Kidney (tissue), 14 donors: ENCODE data around the gene CPA5. TPM values are rescaled to one million over a fixed set of nuclear protein-coding genes. Genes with fewer than 3 reads are reported as not detected.

Experiments used
- DNase-seq, 5 donors: peaks; one replicate each; pipeline ENCODE4 v3.0.0-alpha.2; 2013 to 2020
- FAIRE-seq: peaks from 2 replicates; lab custom pipeline; 2012; peaks lifted over from hg19 to GRCh38; lab: Jason Lieb, UNC
- H3K27ac ChIP-seq, 2 donors: one replicate each; pipeline ENCODE4 v1.7.0; 2013; ENCODE audit warnings: low read depth in 2 of 2, low read length in 2 of 2, inconsistent platforms in 1 of 2
- H3K27me3 ChIP-seq: one replicate; pipeline ENCODE4 v1.7.1; 2013; ENCODE audit warnings: low read length, inconsistent platforms; ENCODE audit not compliant: control insufficient read depth, insufficient read depth
- H3K36me3 ChIP-seq, 3 donors: one replicate each; pipeline versions ENCODE4 v1.7.0 to v1.7.1; 2013; ENCODE audit warnings: low read length in 3 of 3, control low read depth in 1 of 3, inconsistent platforms in 1 of 3; ENCODE audit not compliant: insufficient read depth in 3 of 3, control insufficient read depth in 2 of 3
- H3K4me1 ChIP-seq, 3 donors: one replicate each; pipeline versions ENCODE4 v1.7.0 to v1.7.1; 2013; ENCODE audit warnings: low read length in 3 of 3, inconsistent platforms in 1 of 3, low read depth in 1 of 3; ENCODE audit not compliant: control insufficient read depth in 2 of 3, insufficient read depth in 2 of 3
- H3K4me3 ChIP-seq, 3 donors: one replicate each; pipeline versions ENCODE4 v1.7.0 to v1.8.1; 2013; ENCODE audit warnings: low read length in 3 of 3, control low read depth in 1 of 3, inconsistent platforms in 1 of 3
- H3K9ac ChIP-seq, 3 donors: one replicate each; pipeline versions ENCODE4 v1.7.0 to v1.7.1; 2013; ENCODE audit warnings: low read length in 3 of 3, control low read depth in 1 of 3, inconsistent platforms in 1 of 3
- H3K9me3 ChIP-seq, 3 donors: one replicate each; pipeline versions ENCODE4 v1.7.0 to v1.7.1; 2013; ENCODE audit warnings: low read length in 3 of 3, control low read depth in 1 of 3, inconsistent platforms in 1 of 3; ENCODE audit not compliant: control insufficient read depth in 2 of 3, insufficient read depth in 1 of 3
- CTCF ChIP-seq: IDR thresholded peaks from 3 replicates; pipeline ENCODE4 v1.5.1; 2012; ENCODE audit warnings: mild to moderate bottlenecking, moderate library complexity, borderline replicate concordance; ENCODE audit not compliant: insufficient read depth; ENCODE audit errors: extremely low read depth
- intact Hi-C: fragments of 100-400 bp; cut with DNase I; formaldehyde crosslinking; loops from one replicate; pipeline ENCODE4 v1.11.1; 2022
- polyA plus RNA-seq: library from polyadenylated mRNA; stranded (reverse); fragments of 350-450 nt; fragmentation: Illumina TruSeq; extraction: RNeasy Lipid Tissue Mini Kit (QIAGEN cat#74804); gene quantifications from one replicate; pipeline ENCODE4 v1.2.3, GENCODE V29; 2014; ENCODE audit warnings: low read depth, low replicate concordance; ENCODE audit not compliant: insufficient read depth
- total RNA-seq: library from RNA; stranded (reverse); fragmentation: NEBNext Ultra II Directional; extraction: Animal tissue kit (Norgen Biotek cat#: 25700); gene quantifications from one replicate; pipeline ENCODE4 v1.2.1, GENCODE V29; 2021
- donor health status: control.
- donor health status: control.
- donor health status: control.
- donor health status: control.
- donor health status: control.
- donor health status: DM: yes; HTN: yes; CAD: no.
- donor health status: Normal renal cell carcinoma (clear cell type).

The CPA5 gene
- total and polyA plus RNA-seq, 2 donors from 2014 or later: 0.54 to 1.1 TPM

- FAIRE-seq (no peak), DNase-seq (no peak)
- H3K4me1 ChIP-seq: no peaks in the 10 kb centered on the region
- no peak overlapping the region for H3K9ac ChIP-seq
- TF ChIP-seq CTCF: no peak
- H3K9me3 ChIP-seq: no peaks in the 10 kb centered on the region
- intact Hi-C loops: no loop called here
- H3K36me3 ChIP-seq: no peaks in the 10 kb centered on the region
- no peak overlapping the region for H3K4me3 ChIP-seq
- no peak overlapping the region for H3K27ac ChIP-seq
- H3K27me3 ChIP-seq: no peaks in the 10 kb centered on the region
Observed at GRCh38 chr7:130298544-130299326, 45.9 kb upstream of the CPA5 start.

GRCh38 chr7:130299866-130300265 lies 44.8 kb upstream of the CPA5 start:
- FAIRE-seq (no peak), DNase-seq (no peak)
- H3K27ac ChIP-seq: no peak overlapping the region
- H3K4me3 ChIP-seq: no peak overlapping the region
- no peaks in the 10 kb centered on the region for H3K27me3 ChIP-seq
- H3K4me1 ChIP-seq: no peaks in the 10 kb centered on the region
- intact Hi-C loops: no loop called here
- no peaks in the 10 kb centered on the region for H3K36me3 ChIP-seq
- no peak overlapping the region for H3K9ac ChIP-seq
- no peak for TF ChIP-seq CTCF
- no peaks in the 10 kb centered on the region for H3K9me3 ChIP-seq

DNA sequence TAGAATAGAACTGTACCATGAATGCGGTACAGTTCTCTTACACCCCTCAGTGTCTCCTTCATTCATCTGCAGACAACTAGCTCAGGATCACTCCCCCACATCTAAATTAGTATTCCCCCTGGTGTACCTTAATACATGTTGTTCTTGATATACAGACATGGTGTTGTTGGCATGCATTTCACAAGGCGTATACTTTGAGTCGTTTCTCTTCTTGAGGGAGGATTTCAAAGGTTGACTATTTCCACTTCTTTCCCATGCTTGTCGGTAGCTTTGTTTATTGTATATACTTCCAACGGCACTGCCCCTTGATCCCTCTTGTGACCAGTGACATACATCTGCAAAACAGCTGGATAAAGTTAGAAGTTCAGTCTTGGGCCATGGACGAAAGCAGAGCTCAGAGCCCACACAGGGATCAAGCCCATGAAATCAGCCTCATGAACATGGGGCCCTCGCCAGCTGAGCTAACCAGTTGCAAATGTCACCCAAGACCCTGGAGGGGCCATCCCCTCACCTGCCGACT lies 43.1 kb upstream of the CPA5 start:
- Histone ChIP-seq H3K4me3 (no peak overlapping the region), H3K9me3 (no peaks in the 10 kb centered on the region), H3K9ac (no peak overlapping the region), H3K27ac (no peak overlapping the region), H3K4me1 (no peaks in the 10 kb centered on the region), H3K27me3 (no peaks in the 10 kb centered on the region), H3K36me3 (no peaks in the 10 kb centered on the region)
- FAIRE-seq (no peak), DNase-seq (peak in 3 of 5 donors; percentile 20 to 78 (median 62))
- no peak for TF ChIP-seq CTCF
- intact Hi-C loops: no loop called here
